AG10803 (cell line): Measurements from ENCODE around the gene FAM53A.

ENCODE experiments used
- DNase-seq: peaks from one replicate; pipeline ENCODE4 v3.0.0; 2010; ENCODE audit warnings: low read depth
- H3K4me3 ChIP-seq: 2 replicates; pipeline ENCODE4 v1.5.1; 2011; ENCODE audit warnings: mild to moderate bottlenecking, low read length, control low read depth
- TF ChIP-seq, protein P1 (sequence below): conservative IDR thresholded peaks from 2 replicates; pipeline ENCODE4 v1.5.1; 2011; ENCODE audit warnings: mild to moderate bottlenecking, low read length, control low read depth, inconsistent platforms

Gene FAM53A

DNA sequence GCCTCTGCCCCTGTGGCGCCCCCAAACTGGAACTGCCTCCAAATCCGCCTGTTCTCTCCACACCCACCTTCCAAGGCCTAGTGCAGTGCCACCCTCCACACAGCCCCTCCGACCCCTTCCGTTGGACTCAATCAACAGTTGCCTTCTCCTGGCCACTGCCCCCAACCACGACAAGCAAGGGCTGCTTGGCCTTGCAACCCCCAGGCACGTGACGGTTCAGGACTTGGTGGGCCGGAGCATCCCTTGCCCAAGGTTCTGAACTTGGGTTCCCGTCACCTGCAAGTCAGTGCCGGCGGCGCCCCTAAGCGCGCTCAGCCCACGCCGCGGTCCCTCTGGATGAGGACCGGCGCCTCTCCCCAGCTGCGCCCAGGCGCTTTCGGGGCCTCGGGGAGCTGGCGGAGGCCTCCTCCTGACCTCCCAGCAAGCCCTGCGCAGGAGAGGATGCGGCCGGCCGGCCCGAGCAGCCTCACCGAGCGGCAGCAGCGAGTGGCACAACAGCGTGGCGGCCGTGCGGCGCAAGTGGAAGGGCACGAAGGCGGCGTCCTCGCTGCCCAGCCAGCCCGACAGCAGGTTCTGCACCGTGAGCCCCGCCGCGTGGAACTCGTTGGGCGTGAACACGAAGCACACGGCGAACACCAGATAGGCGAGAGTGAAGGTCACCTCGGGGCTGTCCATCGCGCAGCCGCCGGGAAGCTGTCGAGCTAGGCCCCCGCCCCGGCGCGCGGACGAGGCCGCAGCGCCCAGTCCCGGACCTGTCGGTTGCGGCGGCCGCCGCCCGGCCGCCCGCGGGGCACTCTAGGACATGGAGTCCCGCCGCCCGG is 36.3 kb upstream of the FAM53A start:
- DNase-seq, result peak; percentile 49
- peak overlapping the region; percentile 68 for H3K4me3 ChIP-seq
- TF ChIP-seq, protein P1, sequence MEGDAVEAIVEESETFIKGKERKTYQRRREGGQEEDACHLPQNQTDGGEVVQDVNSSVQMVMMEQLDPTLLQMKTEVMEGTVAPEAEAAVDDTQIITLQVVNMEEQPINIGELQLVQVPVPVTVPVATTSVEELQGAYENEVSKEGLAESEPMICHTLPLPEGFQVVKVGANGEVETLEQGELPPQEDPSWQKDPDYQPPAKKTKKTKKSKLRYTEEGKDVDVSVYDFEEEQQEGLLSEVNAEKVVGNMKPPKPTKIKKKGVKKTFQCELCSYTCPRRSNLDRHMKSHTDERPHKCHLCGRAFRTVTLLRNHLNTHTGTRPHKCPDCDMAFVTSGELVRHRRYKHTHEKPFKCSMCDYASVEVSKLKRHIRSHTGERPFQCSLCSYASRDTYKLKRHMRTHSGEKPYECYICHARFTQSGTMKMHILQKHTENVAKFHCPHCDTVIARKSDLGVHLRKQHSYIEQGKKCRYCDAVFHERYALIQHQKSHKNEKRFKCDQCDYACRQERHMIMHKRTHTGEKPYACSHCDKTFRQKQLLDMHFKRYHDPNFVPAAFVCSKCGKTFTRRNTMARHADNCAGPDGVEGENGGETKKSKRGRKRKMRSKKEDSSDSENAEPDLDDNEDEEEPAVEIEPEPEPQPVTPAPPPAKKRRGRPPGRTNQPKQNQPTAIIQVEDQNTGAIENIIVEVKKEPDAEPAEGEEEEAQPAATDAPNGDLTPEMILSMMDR, result no peak

DNA sequence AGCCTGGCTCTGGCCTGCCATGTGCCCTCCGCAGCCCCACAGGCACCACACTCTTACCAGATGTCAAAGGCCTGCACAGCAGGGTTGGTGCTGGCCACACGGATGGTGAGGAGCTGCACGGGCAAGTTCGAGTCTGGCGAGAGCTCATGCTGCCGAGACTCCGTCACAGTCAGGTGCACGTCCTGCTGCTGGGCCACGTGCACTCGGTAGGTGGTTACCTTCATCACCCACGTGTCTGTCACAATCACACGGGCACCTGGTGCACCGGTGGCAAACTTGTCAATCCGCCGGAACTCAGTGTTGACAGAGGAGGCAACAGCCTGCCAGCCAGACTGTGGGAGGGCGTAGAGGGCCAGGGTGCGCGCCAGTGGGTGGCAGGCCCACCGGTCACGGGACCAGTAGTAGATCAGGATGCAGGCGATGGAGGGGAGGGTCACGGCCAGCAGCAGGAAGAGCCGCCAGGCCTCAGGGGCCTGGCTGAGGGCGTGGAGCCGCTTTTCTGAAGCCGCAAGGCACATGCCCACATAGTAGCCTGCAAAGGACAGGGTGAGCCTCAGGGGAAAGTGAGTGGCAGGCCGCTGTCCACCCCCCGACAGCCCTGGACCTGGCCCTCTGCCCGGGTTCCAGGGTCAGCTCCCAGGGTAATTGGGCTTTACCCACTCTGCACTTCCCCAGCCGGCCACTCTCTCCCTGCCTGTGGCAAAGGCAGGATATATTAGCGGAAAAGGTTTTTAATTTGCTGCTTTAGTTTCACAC is 34.2 kb upstream of the FAM53A start:
- no peak overlapping the region for H3K4me3 ChIP-seq
- TF ChIP-seq, protein P1, result no peak
- no peak for DNase-seq

DNA sequence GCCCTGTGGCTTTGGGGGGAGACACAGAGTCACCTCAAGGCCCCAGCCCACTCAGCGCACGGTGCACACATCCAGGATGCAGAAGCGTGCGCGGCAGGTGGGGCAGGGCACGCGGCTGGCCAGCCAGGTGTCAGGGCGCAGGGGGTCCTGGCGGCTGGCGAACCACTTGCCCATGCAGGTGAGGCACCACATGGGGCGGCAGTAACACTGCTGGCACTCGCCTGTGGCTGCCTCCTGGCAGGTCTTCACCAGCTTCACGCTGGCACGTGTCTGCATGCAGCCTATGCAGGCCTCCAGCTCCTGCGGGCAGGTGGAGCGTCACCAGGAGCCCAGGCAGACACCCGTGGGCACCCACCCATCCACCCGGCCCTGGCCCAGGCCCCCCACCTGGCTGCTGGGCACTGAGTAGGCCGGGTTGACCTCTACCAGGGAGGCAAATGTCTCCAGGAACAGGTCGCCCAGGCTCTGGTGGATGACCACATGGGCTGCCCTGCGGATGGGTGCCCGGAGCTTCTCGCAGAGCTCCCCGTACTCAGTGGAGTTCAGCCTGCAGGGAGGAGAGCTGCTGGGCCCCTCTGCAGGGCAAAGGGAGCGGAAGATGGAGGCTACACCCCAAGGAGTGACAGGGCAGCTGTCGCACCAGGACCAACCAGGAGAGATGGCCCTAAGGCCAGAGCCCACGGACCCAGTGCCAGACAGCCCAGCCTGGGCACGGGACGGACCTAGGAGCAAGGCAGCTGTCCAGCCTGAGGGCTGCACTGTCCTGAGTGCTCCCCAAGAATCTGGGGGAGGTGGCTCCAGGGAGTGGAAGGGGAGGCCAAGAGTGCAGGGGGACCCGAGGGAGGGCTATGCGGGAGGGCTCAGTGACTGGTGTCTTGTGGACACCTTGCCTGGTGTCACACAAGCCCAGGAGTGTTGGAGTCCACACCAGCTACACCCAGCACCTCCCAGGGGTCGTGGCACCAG is 33.3 kb upstream of the FAM53A start:
- no peak overlapping the region for H3K4me3 ChIP-seq
- TF ChIP-seq, protein P1, result no peak
- DNase-seq, result no peak

DNA sequence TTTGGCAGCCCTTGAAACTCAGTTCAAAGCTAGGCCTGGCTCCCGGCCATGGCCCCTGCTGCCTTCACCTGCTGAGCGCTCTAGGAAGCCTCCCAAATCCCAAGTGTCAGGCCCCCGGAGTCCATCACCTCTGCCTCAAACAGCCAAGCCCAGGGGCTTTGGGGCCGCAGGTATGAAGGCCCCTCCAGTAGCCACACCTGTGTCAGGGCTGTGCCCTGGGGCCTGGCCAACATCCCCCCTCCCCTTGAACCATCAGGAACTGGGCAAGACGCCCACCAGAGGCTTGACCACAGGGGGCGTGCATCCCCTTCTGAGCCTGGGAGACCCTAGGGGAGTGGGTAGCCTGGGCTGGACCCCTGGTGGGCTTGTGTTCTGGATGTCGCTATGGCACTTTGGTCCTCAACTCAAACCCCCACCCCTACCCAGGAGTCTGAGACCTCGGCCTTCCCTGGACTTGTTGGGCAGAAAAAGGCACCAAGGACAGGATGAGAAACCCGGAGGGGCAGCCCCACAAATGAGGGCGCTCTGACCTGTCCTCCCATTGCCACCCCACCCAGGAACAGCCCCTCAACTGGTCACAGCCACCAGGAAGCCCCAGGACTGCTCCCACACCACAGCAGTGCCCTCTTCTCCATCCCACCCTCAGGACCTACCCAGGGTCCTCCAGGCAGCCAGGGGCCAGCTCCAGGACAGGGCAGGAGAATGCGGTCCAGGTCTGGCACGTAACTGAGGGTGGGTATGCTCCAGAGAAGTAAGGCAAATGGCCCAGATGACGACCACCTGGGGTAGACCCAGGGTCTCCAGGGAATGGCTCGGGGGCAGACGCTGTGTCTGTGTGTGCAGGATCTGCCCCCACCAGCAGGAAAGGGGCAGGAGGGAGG is 32.2 kb upstream of the FAM53A start:
- no peak overlapping the region for H3K4me3 ChIP-seq
- TF ChIP-seq, protein P1, result no peak
- no peak for DNase-seq

DNA sequence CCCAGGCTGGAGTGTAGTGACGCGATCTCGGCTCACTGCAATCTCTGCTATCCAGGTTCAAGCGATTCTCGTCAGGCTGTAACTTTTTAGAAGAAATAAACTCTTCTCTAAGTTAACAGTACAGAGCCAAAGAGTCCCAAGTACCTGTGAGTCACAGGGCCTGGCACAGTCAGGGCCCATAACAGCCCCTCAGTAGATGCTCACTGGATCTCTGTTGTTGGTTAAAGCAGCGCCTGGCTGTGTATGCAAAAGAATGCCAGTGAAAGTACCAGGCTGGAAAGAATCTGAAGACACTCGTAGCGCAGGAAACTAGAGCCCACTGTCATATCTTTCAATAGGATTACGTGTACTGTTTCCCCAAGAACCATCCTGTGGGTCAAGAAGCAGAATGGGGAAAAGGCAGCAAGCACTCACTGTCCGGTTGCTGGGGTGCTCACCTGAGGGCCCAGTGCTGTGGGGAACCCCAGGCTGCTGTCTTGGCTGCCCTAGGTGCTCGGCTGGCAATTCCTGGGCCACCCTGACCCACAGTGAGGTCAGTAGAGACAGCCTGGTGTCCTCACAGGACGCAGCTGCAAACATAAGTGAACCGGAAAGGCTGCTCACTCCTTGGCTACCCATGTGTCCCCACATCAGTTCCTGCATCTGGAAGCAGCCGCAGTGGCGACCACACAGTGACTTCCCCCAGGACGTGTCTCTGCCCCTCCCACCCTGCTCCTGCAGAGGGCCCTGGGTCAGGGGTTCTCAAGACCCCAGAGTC is 31.1 kb upstream of the FAM53A start:
- no peak for DNase-seq
- TF ChIP-seq, protein P1, result no peak
- no peak overlapping the region for H3K4me3 ChIP-seq
